IMR-90 (cell line): ENCODE data around the gene MTA3. TPM values are rescaled to one million over a fixed set of nuclear protein-coding genes. Genes with fewer than 3 reads are reported as not detected.
"Not testable (repeated sequence)": the region's sequence is repeated elsewhere in the genome, so short reads cannot be mapped to it uniquely, and the experiment has no call there.

Experiments used
- ATAC-seq: fragments of 200-7000 bp; cut with Tn5 transposase; 2 replicates; pipeline ENCODE4 v1.9.1; 2020; ENCODE audit warnings: low read depth, mild to moderate bottlenecking, moderate library complexity
- BruUV-seq: library from RNA; stranded (reverse); fragments of 400-500 nt; replicated peaks from 2 replicates; lab custom pipeline; 2021; lab: Mats Ljungman, UMichigan
- CTCF ChIA-PET: fragments of 300-600 bp; formaldehyde crosslinking; extraction: SDS; loops from one replicate; lab custom pipeline; 2021; ENCODE audit warnings: antibody characterized with exemption; lab: Yijun Ruan, JAX
- POLR2A ChIA-PET: fragments of 300-600 bp; sonication (Branson Sonifier 250); formaldehyde crosslinking; loops from one replicate; lab custom pipeline; 2022; ENCODE audit warnings: antibody characterized with exemption; ENCODE audit not compliant: unreplicated experiment; lab: Charles Lee
- DNase-seq: peaks from one replicate; pipeline ENCODE4 v3.0.0; 2013
- H2AFZ ChIP-seq: replicated peaks from 2 replicates; pipeline ENCODE3; 2013; ENCODE audit warnings: low read length, mild to moderate bottlenecking; ENCODE audit not compliant: poor library complexity
- H2AK5ac ChIP-seq: 2 replicates; pipeline ENCODE4 v1.6.1; 2013; ENCODE audit warnings: low read depth, low read length, inconsistent platforms
- H2AK9ac ChIP-seq: replicated peaks from 2 replicates; pipeline ENCODE3; 2013; ENCODE audit warnings: mild to moderate bottlenecking, low read depth, low read length, moderate library complexity; ENCODE audit not compliant: poor library complexity
- H2BK120ac ChIP-seq: 2 replicates; pipeline ENCODE4 v1.6.1; 2013; ENCODE audit warnings: low read depth, low read length, inconsistent platforms
- H2BK15ac ChIP-seq: 3 replicates; pipeline ENCODE4 v1.6.1; 2013; ENCODE audit warnings: low read depth, low read length, inconsistent platforms
- H2BK20ac ChIP-seq: 2 replicates; pipeline ENCODE4 v1.6.1; 2013; ENCODE audit warnings: low read depth, mild to moderate bottlenecking, inconsistent platforms, low read length, moderate library complexity
- H2BK5ac ChIP-seq: 2 replicates; pipeline ENCODE4 v1.6.1; 2013; ENCODE audit warnings: mild to moderate bottlenecking, low read depth, low read length, inconsistent platforms; ENCODE audit not compliant: poor library complexity, severe bottlenecking
- H3K14ac ChIP-seq: replicated peaks from 2 replicates; pipeline ENCODE4 v1.6.1; 2013; ENCODE audit warnings: low read depth, low read length, inconsistent platforms
- H3K18ac ChIP-seq: 2 replicates; pipeline ENCODE4 v1.6.1; 2013; ENCODE audit warnings: low read depth, low read length, control low read depth
- H3K23ac ChIP-seq: 2 replicates; pipeline ENCODE4 v1.6.1; 2013; ENCODE audit warnings: low read depth, low read length, inconsistent platforms
- H3K27ac ChIP-seq: 2 replicates; pipeline ENCODE4 v1.5.1; 2013; ENCODE audit warnings: mild to moderate bottlenecking, control low read depth, low read length; ENCODE audit not compliant: insufficient read depth
- H3K27me3 ChIP-seq: 2 replicates; pipeline ENCODE4 v1.6.1; 2013; ENCODE audit warnings: low read length; ENCODE audit not compliant: control insufficient read depth, insufficient read depth
- H3K36me3 ChIP-seq: 2 replicates; pipeline ENCODE4 v1.6.1; 2013; ENCODE audit warnings: low read length, mixed read lengths; ENCODE audit not compliant: control insufficient read depth, insufficient read depth
- H3K4ac ChIP-seq: 2 replicates; pipeline ENCODE4 v1.6.1; 2013; ENCODE audit warnings: low read depth, low read length, inconsistent platforms
- H3K4me1 ChIP-seq: 2 replicates; pipeline ENCODE4 v1.6.1; 2013; ENCODE audit warnings: low read length, mixed read lengths; ENCODE audit not compliant: control insufficient read depth, insufficient read depth
- H3K4me2 ChIP-seq: 2 replicates; pipeline ENCODE4 v1.6.1; 2013; ENCODE audit warnings: low read depth, mild to moderate bottlenecking, control low read depth, low read length, moderate library complexity
- H3K4me3 ChIP-seq: 2 replicates; pipeline ENCODE4 v1.5.1; 2013; ENCODE audit warnings: low read depth, mild to moderate bottlenecking, control low read depth, low read length, moderate library complexity; ENCODE audit not compliant: insufficient read depth
- H3K56ac ChIP-seq: 2 replicates; pipeline ENCODE4 v1.6.1; 2013; ENCODE audit warnings: low read length, inconsistent platforms; ENCODE audit not compliant: insufficient read depth; ENCODE audit errors: extremely low read depth
- H3K79me1 ChIP-seq, 2 experiments: 2 replicates each; pipeline ENCODE4 v1.6.1; 2013; ENCODE audit warnings: low read length in 2 of 2, inconsistent platforms in 1 of 2, low read depth in 1 of 2
- H3K9ac ChIP-seq: 2 replicates; pipeline ENCODE4 v1.6.1; 2013; ENCODE audit warnings: low read depth, low read length, control low read depth
- H3K9me1 ChIP-seq: 2 replicates; pipeline ENCODE4 v1.6.1; 2013; ENCODE audit warnings: low read length, inconsistent platforms; ENCODE audit not compliant: insufficient read depth
- H3K9me3 ChIP-seq: 2 replicates; pipeline ENCODE4 v1.6.1; 2013; ENCODE audit warnings: low read length; ENCODE audit not compliant: control insufficient read depth, insufficient read depth
- H4K20me1 ChIP-seq: 2 replicates; pipeline ENCODE4 v1.6.1; 2013; ENCODE audit warnings: low read length, inconsistent platforms; ENCODE audit not compliant: insufficient read depth
- H4K5ac ChIP-seq: 2 replicates; pipeline ENCODE4 v1.6.1; 2013; ENCODE audit warnings: mild to moderate bottlenecking, low read depth, low read length, control low read depth
- H4K8ac ChIP-seq, 2 experiments: 2 replicates each; pipeline ENCODE4 v1.6.1; 2013; ENCODE audit warnings: low read depth in 2 of 2, low read length in 2 of 2, control low read depth in 1 of 2, inconsistent platforms in 1 of 2
- H4K91ac ChIP-seq: 2 replicates; pipeline ENCODE4 v1.6.1; 2013; ENCODE audit warnings: low read depth, low read length, inconsistent platforms; ENCODE audit not compliant: insufficient read depth
- WGBS, 2 experiments: methylation state at CpG; one replicate each; pipeline versions ENCODE4 v1.1.5 to v1.1.7; 2013; ENCODE audit warnings: missing lambda C conversion rate in 2 of 2; ENCODE audit not compliant: insufficient read length in 1 of 2; ENCODE audit errors: extremely low coverage in 2 of 2; 5-methylcytosine and 5-hydroxymethylcytosine counted together
- dilution Hi-C: fragments of 300-500 bp; cut with HindIII; formaldehyde crosslinking; loops from one replicate; pipeline ENCODE4 v1.14.3; 2018; ENCODE audit warnings: low sequenced_read_pairs; ENCODE audit not compliant: unreplicated experiment
- in situ Hi-C: fragments of 300-500 bp; cut with MboI; formaldehyde crosslinking; loops from 3 replicates; pipeline ENCODE4 v1.14.3; 2019; ENCODE audit warnings: low sequenced_read_pairs, inconsistent platforms, mixed read lengths
- intact Hi-C: fragments of 100-400 bp; cut with micrococcal nuclease; formaldehyde crosslinking; loops from 2 replicates; pipeline ENCODE4 v1.10.0; 2022
- polyA plus RNA-seq, 3 experiments: library from polyadenylated mRNA; depleted of rRNA; stranded (reverse); fragments of >200 nt; gene quantifications; 2 replicates each; pipeline ENCODE4 v1.2.3, GENCODE V29; 2012; ENCODE audit warnings: low replicate concordance in 1 of 3
- total RNA-seq: library from RNA; depleted of rRNA; stranded (reverse); fragments of >200 nt; gene quantifications from 2 replicates; pipeline ENCODE4 v1.2.3, GENCODE V29; 2012

The MTA3 gene
- total and polyA plus RNA-seq, 2 of the 4 experiments (the other 2 are of a cell fraction): 31.9 to 34.3 TPM

GRCh38 chr2:42731316-42731715, 162.9 kb downstream of the MTA3 start:
- CTCF ChIA-PET: not testable (repeated sequence)

More at GRCh38 chr2:42731316-42731715, 162.9 kb downstream of the MTA3 start:
- intact Hi-C loops, H3K14ac ChIP-seq, H2BK120ac ChIP-seq, H3K9ac ChIP-seq, H3K27me3 ChIP-seq, H2AFZ ChIP-seq, H4K5ac ChIP-seq, H3K4ac ChIP-seq, H2BK15ac ChIP-seq, H3K4me1 ChIP-seq, H3K9me1 ChIP-seq, ATAC-seq, H2AK9ac ChIP-seq, H3K56ac ChIP-seq, H2BK5ac ChIP-seq, dilution Hi-C loops, H3K9me3 ChIP-seq, H3K27ac ChIP-seq, DNase-seq, BruUV-seq, H3K4me2 ChIP-seq, H2AK5ac ChIP-seq, H3K4me3 ChIP-seq, POLR2A ChIA-PET, H3K79me1 ChIP-seq, H3K23ac ChIP-seq, H4K8ac ChIP-seq, H4K20me1 ChIP-seq, H2BK20ac ChIP-seq, H3K36me3 ChIP-seq, H3K18ac ChIP-seq, in situ Hi-C loops, H4K91ac ChIP-seq: not testable (repeated sequence)
- no CpG with 5 or more reads among the region's 4 CpGs for WGBS, 2 experiments
